Measurements from ENCODE around the gene CAP1. TPM values are rescaled to one million over a fixed set of nuclear protein-coding genes. Genes with fewer than 3 reads are reported as not detected.

The CAP1 gene
- total and polyA plus RNA-seq, 9 of the 15 experiments (the other 6 are each of a cell fraction or from before 2014, with no cell fraction given): 230 to 658 (median 281) TPM

DNA sequence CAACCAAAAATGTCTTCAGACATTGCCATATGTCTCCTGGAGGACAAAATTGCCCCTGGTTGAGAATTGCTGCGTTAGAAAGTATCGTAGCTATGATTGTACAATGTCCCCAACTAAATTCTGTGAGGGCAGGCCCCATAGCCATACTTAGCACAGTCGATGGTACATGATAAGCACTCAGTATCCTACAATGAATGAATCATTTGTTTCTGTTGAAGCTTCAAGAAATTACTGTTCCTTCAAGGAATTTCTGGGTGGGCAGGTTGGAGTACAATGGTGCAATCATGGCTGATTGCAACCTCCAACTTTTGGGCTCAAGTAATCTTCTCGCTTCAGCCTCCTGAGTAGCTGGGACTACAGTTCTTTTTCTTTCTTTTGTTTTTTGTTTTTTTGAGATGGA, 4.7 kb downstream of the CAP1 start:
- Histone ChIP-seq H3K9ac (ENCODE audit: insufficient read depth in 1 of 2, low read depth in 2 of 2, low read length in 2 of 2) (0 out of 4 replicates have a peak overlapping the region, but pooled peaks of 1 of the 2 experiments have one; percentile 15), H3K4me1 (replicated peaks in 1 of 2; ENCODE audit: control insufficient read depth in 2 of 2, insufficient read depth in 2 of 2, low read length in 2 of 2) (peaks cover 24 to 48% of the 10 kb centered on the region in 2 experiments), H2AFZ (ENCODE audit: low read depth, low read length) (no peak overlapping the region), H3K79me2 (ENCODE audit: control insufficient read depth, insufficient read depth, low read length) (peaks cover 93% of the 10 kb centered on the region), H3K36me3 (ENCODE audit: control insufficient read depth, insufficient read depth, low read length) (peaks cover 52% of the 10 kb centered on the region), H3K4me2 (ENCODE audit: insufficient read depth, low read length) (peak overlapping the region; percentile 38), H3K27me3 (ENCODE audit: control insufficient read depth in 2 of 2, insufficient read depth in 2 of 2, low read length in 2 of 2) (no peaks in the 10 kb centered on the region), H3K27ac (ENCODE audit: extremely low read depth, low read depth, low read length) (no peak overlapping the region), H4K20me1 (replicated peaks; ENCODE audit: control insufficient read depth, insufficient read depth, low read length) (peaks cover 7% of the 10 kb centered on the region; the same call in 1 of the 2 replicates), H3K4me3 (no peak overlapping the region), H3K9me1 (ENCODE audit: control insufficient read depth, insufficient read depth, low read length) (no peaks in the 10 kb centered on the region), H3K9me3 (replicated peaks; ENCODE audit: control insufficient read depth, insufficient read depth, low read depth, low read length) (no peaks in the 10 kb centered on the region)
- ATAC-seq: no peak
- CTCF ChIA-PET (ENCODE audit: low intra/inter-chr PET ratio): no interaction called here
- POLR2A ChIA-PET: interaction anchor here (0.7 to 3.2 kb wide), 6 partner anchors 10 to 471 kb away, joined by 3 to 27 read pairs (median 4); no protein-coding TSS in a partner anchor
- no peak for DNase-seq (ENCODE audit: extremely low read depth in 1 of 4, low spot score in 3 of 4)
- in situ Hi-C loops (cut with MboI): no loop called here
- intact Hi-C loops (cut with micrococcal nuclease): no loop called here
- WGBS (ENCODE audit: insufficient coverage, low coverage, missing lambda C conversion rate): 45% methylated on average over 4 of the region's 4 CpGs
- no peak for TF ChIP-seq E2F3 (CRISPR knock-in tag; IDR thresholded peaks at IDR 0.05)
- TF ChIP-seq MAFF (IDR thresholded peaks at IDR 0.05; ENCODE audit: low read length): no peak
- no peak for TF ChIP-seq THRAP3 (IDR thresholded peaks at IDR 0.05; ENCODE audit: borderline replicate concordance)
- TF ChIP-seq LCOR (CRISPR knock-in tag; IDR thresholded peaks at IDR 0.05): no peak
- TF ChIP-seq, protein P1, sequence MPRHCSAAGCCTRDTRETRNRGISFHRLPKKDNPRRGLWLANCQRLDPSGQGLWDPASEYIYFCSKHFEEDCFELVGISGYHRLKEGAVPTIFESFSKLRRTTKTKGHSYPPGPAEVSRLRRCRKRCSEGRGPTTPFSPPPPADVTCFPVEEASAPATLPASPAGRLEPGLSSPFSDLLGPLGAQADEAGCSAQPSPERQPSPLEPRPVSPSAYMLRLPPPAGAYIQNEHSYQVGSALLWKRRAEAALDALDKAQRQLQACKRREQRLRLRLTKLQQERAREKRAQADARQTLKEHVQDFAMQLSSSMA (CRISPR knock-in tag; IDR thresholded peaks at IDR 0.05): no peak
- TF ChIP-seq, protein P2, sequence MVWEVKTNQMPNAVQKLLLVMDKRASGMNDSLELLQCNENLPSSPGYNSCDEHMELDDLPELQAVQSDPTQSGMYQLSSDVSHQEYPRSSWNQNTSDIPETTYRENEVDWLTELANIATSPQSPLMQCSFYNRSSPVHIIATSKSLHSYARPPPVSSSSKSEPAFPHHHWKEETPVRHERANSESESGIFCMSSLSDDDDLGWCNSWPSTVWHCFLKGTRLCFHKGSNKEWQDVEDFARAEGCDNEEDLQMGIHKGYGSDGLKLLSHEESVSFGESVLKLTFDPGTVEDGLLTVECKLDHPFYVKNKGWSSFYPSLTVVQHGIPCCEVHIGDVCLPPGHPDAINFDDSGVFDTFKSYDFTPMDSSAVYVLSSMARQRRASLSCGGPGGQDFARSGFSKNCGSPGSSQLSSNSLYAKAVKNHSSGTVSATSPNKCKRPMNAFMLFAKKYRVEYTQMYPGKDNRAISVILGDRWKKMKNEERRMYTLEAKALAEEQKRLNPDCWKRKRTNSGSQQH (CRISPR knock-in tag; IDR thresholded peaks at IDR 0.05): no peak
- TF ChIP-seq POLR2AphosphoS2 (IDR thresholded peaks at IDR 0.05; ENCODE audit: low read length): no peak
- TF ChIP-seq PHF21A (IDR thresholded peaks at IDR 0.05; ENCODE audit: borderline replicate concordance, low read depth): no peak
- no peak for TF ChIP-seq ZNF384 (IDR thresholded peaks at IDR 0.05; ENCODE audit: low read depth, low read length)
- TF ChIP-seq, protein P3, sequence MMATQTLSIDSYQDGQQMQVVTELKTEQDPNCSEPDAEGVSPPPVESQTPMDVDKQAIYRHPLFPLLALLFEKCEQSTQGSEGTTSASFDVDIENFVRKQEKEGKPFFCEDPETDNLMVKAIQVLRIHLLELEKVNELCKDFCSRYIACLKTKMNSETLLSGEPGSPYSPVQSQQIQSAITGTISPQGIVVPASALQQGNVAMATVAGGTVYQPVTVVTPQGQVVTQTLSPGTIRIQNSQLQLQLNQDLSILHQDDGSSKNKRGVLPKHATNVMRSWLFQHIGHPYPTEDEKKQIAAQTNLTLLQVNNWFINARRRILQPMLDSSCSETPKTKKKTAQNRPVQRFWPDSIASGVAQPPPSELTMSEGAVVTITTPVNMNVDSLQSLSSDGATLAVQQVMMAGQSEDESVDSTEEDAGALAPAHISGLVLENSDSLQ (IDR thresholded peaks at IDR 0.05): no peak
- no peak for TF ChIP-seq PHB2 (IDR thresholded peaks at IDR 0.05; ENCODE audit: low read depth)
- no peak for TF ChIP-seq CBFA2T3 (IDR thresholded peaks at IDR 0.05)
- TF ChIP-seq, protein P4, sequence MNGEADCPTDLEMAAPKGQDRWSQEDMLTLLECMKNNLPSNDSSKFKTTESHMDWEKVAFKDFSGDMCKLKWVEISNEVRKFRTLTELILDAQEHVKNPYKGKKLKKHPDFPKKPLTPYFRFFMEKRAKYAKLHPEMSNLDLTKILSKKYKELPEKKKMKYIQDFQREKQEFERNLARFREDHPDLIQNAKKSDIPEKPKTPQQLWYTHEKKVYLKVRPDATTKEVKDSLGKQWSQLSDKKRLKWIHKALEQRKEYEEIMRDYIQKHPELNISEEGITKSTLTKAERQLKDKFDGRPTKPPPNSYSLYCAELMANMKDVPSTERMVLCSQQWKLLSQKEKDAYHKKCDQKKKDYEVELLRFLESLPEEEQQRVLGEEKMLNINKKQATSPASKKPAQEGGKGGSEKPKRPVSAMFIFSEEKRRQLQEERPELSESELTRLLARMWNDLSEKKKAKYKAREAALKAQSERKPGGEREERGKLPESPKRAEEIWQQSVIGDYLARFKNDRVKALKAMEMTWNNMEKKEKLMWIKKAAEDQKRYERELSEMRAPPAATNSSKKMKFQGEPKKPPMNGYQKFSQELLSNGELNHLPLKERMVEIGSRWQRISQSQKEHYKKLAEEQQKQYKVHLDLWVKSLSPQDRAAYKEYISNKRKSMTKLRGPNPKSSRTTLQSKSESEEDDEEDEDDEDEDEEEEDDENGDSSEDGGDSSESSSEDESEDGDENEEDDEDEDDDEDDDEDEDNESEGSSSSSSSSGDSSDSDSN (IDR thresholded peaks at IDR 0.05; ENCODE audit: borderline replicate concordance in 1 of 2, low read depth in 2 of 2, low read length in 2 of 2): no peak
- no TSS peak for BruUV-seq (replicated peaks)
- peak; percentile 42 for FAIRE-seq
